IPS-20b (cell line): ENCODE data around the gene HMCN2.
"Not testable (repeated sequence)": the region's sequence is repeated elsewhere in the genome, so short reads cannot be mapped to it uniquely, and the experiment has no call there.

Experiments used
- H3K27ac ChIP-seq: one replicate; pipeline ENCODE4 v1.5.1; 2013; ENCODE audit warnings: low read length
- H3K27me3 ChIP-seq: 2 replicates; pipeline ENCODE4 v1.6.1; 2013; ENCODE audit warnings: mild to moderate bottlenecking, low read length, inconsistent platforms; ENCODE audit not compliant: insufficient read depth
- H3K36me3 ChIP-seq: 2 replicates; pipeline ENCODE4 v1.6.1; 2013; ENCODE audit warnings: low read depth, mild to moderate bottlenecking, inconsistent platforms, low read length, moderate library complexity; ENCODE audit not compliant: insufficient read depth
- H3K4me1 ChIP-seq: 2 replicates; pipeline ENCODE4 v1.6.1; 2013; ENCODE audit warnings: mild to moderate bottlenecking, control low read depth, inconsistent platforms, low read length, moderate library complexity; ENCODE audit not compliant: insufficient read depth
- H3K4me3 ChIP-seq: 2 replicates; pipeline ENCODE4 v1.5.1; 2013; ENCODE audit warnings: mild to moderate bottlenecking, low read length, inconsistent platforms
- H3K9ac ChIP-seq: 2 replicates; pipeline ENCODE4 v1.6.1; 2013; ENCODE audit warnings: low read depth, mild to moderate bottlenecking, inconsistent platforms, low read length, moderate library complexity
- H3K9me3 ChIP-seq: 2 replicates; pipeline ENCODE4 v1.6.1; 2013; ENCODE audit warnings: mild to moderate bottlenecking, low read depth, low read length, inconsistent platforms; ENCODE audit not compliant: insufficient read depth

Gene HMCN2

GRCh38 chr9:130268521-130269211 is 3.1 kb downstream of the HMCN2 start:
- H3K4me1 ChIP-seq: peaks cover 16% of the 10 kb centered on the region; the same call in 1 of the 2 replicates
- H3K36me3 ChIP-seq: no peaks in the 10 kb centered on the region
- H3K9me3 ChIP-seq: no peaks in the 10 kb centered on the region
- H3K27me3 ChIP-seq: peaks cover 44% of the 10 kb centered on the region
- peak overlapping the region; percentile 24 for H3K4me3 ChIP-seq
- H3K9ac ChIP-seq: peak overlapping the region; percentile 58; the same call in 1 of the 2 replicates
- peak overlapping the region; percentile 24 for H3K27ac ChIP-seq

GRCh38 chr9:130271473-130271872 is 5.9 kb downstream of the HMCN2 start:
- Histone ChIP-seq H3K27me3 (peaks cover 16% of the 10 kb centered on the region), H3K4me3 (no peak overlapping the region), H3K27ac (no peak overlapping the region), H3K36me3 (no peaks in the 10 kb centered on the region), H3K4me1 (peaks cover 20% of the 10 kb centered on the region; the same call in 1 of the 2 replicates), H3K9ac (no peak overlapping the region), H3K9me3 (no peaks in the 10 kb centered on the region)

- Histone ChIP-seq H3K36me3 (no peaks in the 10 kb centered on the region), H3K27ac (no peak overlapping the region), H3K4me1 (peaks cover 4% of the 10 kb centered on the region; the same call in 1 of the 2 replicates), H3K4me3 (no peak overlapping the region), H3K9ac (no peak overlapping the region), H3K9me3 (no peaks in the 10 kb centered on the region), H3K27me3 (no peaks in the 10 kb centered on the region)
These were observed 9.6 kb downstream of the HMCN2 start for GRCh38 chr9:130275156-130275555.

- Histone ChIP-seq H3K9ac (no peak overlapping the region), H3K4me3 (no peak overlapping the region), H3K27ac (no peak overlapping the region), H3K36me3 (no peaks in the 10 kb centered on the region), H3K9me3 (no peaks in the 10 kb centered on the region), H3K4me1 (peaks cover 4% of the 10 kb centered on the region; the same call in 1 of the 2 replicates), H3K27me3 (no peaks in the 10 kb centered on the region)
These were observed 10.6 kb downstream of the HMCN2 start for GRCh38 chr9:130276121-130276520.

GRCh38 chr9:130276955-130277354 is 11.4 kb downstream of the HMCN2 start:
- H3K4me3 ChIP-seq: no peak overlapping the region
- H3K9me3 ChIP-seq: no peaks in the 10 kb centered on the region
- peaks cover 4% of the 10 kb centered on the region; the same call in 1 of the 2 replicates for H3K4me1 ChIP-seq
- H3K36me3 ChIP-seq: no peaks in the 10 kb centered on the region
- H3K27me3 ChIP-seq: no peaks in the 10 kb centered on the region
- no peak overlapping the region for H3K9ac ChIP-seq
- H3K27ac ChIP-seq: no peak overlapping the region

- H3K27me3 ChIP-seq, H3K9me3 ChIP-seq, H3K9ac ChIP-seq, H3K4me3 ChIP-seq, H3K4me1 ChIP-seq, H3K36me3 ChIP-seq, H3K27ac ChIP-seq: not testable (repeated sequence)
These were observed 12.0 kb downstream of the HMCN2 start for GRCh38 chr9:130277525-130277924.

GRCh38 chr9:130283539-130284248 is 18.1 kb downstream of the HMCN2 start:
- H3K27me3 ChIP-seq: no peaks in the 10 kb centered on the region
- H3K36me3 ChIP-seq: no peaks in the 10 kb centered on the region; the same call in 1 of the 2 replicates
- H3K27ac ChIP-seq: no peak overlapping the region
- H3K4me1 ChIP-seq: peaks cover under 1% of the 10 kb centered on the region; the same call in 1 of the 2 replicates
- H3K9me3 ChIP-seq: no peaks in the 10 kb centered on the region; the same call in 1 of the 2 replicates
- H3K9ac ChIP-seq: no peak overlapping the region
- H3K4me3 ChIP-seq: no peak overlapping the region

GRCh38 chr9:130284249-130284625 is 18.7 kb downstream of the HMCN2 start:
- Histone ChIP-seq H3K27me3 (no peaks in the 10 kb centered on the region), H3K9ac (no peak overlapping the region), H3K36me3 (no peaks in the 10 kb centered on the region; the same call in 1 of the 2 replicates), H3K27ac (no peak overlapping the region), H3K4me1 (peaks cover 6% of the 10 kb centered on the region; the same call in 1 of the 2 replicates), H3K4me3 (no peak overlapping the region), H3K9me3 (no peaks in the 10 kb centered on the region; the same call in 1 of the 2 replicates)

- no peaks in the 10 kb centered on the region; the same call in 1 of the 2 replicates for H3K36me3 ChIP-seq
- H3K4me3 ChIP-seq: no peak overlapping the region
- no peaks in the 10 kb centered on the region for H3K27me3 ChIP-seq
- H3K9me3 ChIP-seq: no peaks in the 10 kb centered on the region; the same call in 1 of the 2 replicates
- peaks cover 8% of the 10 kb centered on the region; the same call in 1 of the 2 replicates for H3K4me1 ChIP-seq
- H3K27ac ChIP-seq: no peak overlapping the region
- no peak overlapping the region for H3K9ac ChIP-seq
These were observed 19.1 kb downstream of the HMCN2 start for GRCh38 chr9:130284690-130285089.

GRCh38 chr9:130285271-130285670 is 19.7 kb downstream of the HMCN2 start:
- Histone ChIP-seq H3K4me1 (peaks cover 8% of the 10 kb centered on the region; the same call in 1 of the 2 replicates), H3K27me3 (no peaks in the 10 kb centered on the region), H3K9ac (no peak overlapping the region), H3K4me3 (no peak overlapping the region), H3K9me3 (no peaks in the 10 kb centered on the region; the same call in 1 of the 2 replicates), H3K36me3 (no peaks in the 10 kb centered on the region; the same call in 1 of the 2 replicates), H3K27ac (no peak overlapping the region)

GRCh38 chr9:130286072-130286770 is 20.7 kb downstream of the HMCN2 start:
- Histone ChIP-seq H3K36me3 (no peaks in the 10 kb centered on the region; the same call in 1 of the 2 replicates), H3K4me1 (peaks cover 8% of the 10 kb centered on the region; the same call in 1 of the 2 replicates), H3K27me3 (no peaks in the 10 kb centered on the region), H3K4me3 (no peak overlapping the region), H3K27ac (no peak overlapping the region), H3K9me3 (no peaks in the 10 kb centered on the region; the same call in 1 of the 2 replicates), H3K9ac (no peak overlapping the region; the same call in 1 of the 2 replicates)
